ENCODE data around the gene BHMT2. TPM values are rescaled to one million over a fixed set of nuclear protein-coding genes. Genes with fewer than 3 reads are reported as not detected.

The BHMT2 gene
- total RNA-seq, 1 donor from 2014 or later = not detected

- Mint-ChIP-seq H3K4me1 (no peaks in the 10 kb centered on the region), H3K4me3 (no peak overlapping the region), H3K36me3 (ENCODE audit: low read depth) (no peaks in the 10 kb centered on the region), H3K27me3 (peaks cover 10% of the 10 kb centered on the region), H3K27ac (no peak overlapping the region), H3K9me3 (no peaks in the 10 kb centered on the region)
- CTCF ChIA-PET = no interaction called here
- POLR2A ChIA-PET = no interaction called here
- ATAC-seq (ENCODE audit: low read depth) (no peak), DNase-seq (no peak)
- TF ChIP-seq, protein P1, sequence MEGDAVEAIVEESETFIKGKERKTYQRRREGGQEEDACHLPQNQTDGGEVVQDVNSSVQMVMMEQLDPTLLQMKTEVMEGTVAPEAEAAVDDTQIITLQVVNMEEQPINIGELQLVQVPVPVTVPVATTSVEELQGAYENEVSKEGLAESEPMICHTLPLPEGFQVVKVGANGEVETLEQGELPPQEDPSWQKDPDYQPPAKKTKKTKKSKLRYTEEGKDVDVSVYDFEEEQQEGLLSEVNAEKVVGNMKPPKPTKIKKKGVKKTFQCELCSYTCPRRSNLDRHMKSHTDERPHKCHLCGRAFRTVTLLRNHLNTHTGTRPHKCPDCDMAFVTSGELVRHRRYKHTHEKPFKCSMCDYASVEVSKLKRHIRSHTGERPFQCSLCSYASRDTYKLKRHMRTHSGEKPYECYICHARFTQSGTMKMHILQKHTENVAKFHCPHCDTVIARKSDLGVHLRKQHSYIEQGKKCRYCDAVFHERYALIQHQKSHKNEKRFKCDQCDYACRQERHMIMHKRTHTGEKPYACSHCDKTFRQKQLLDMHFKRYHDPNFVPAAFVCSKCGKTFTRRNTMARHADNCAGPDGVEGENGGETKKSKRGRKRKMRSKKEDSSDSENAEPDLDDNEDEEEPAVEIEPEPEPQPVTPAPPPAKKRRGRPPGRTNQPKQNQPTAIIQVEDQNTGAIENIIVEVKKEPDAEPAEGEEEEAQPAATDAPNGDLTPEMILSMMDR (IDR thresholded peaks at IDR 0.05) = no peak
- intact Hi-C loops (cut with micrococcal nuclease) = no loop called here
Measured at GRCh38 chr5:79075646-79076426, 6.3 kb downstream of the BHMT2 start.

DNA sequence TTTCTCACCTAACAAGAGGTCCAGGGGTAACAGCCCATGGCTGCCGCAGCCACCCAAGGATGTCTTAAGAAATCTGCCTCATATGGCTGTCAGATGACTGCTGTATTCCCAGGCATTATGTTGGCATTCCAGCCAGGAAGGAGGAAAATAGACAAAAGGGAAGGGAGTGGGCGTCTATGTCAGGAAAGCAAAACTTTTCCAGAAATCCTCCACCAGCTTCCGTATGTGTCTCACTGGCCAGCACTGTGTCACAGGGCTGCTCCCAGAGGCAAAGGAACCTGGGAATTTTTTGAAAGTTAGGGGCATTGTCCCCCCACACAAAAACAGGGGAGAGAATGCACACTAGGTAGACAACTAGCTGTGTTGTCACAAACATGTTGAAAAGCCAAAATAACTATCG, 7.3 kb downstream of the BHMT2 start:
- POLR2A ChIA-PET = no interaction called here
- H3K9me3 Mint-ChIP-seq = no peaks in the 10 kb centered on the region
- no peak overlapping the region for H3K27ac Mint-ChIP-seq
- H3K4me1 Mint-ChIP-seq = no peaks in the 10 kb centered on the region
- peaks cover 3% of the 10 kb centered on the region for H3K27me3 Mint-ChIP-seq
- intact Hi-C loops (cut with micrococcal nuclease) = no loop called here
- ATAC-seq (ENCODE audit: low read depth) (no peak), DNase-seq (no peak)
- TF ChIP-seq, protein P1 (IDR thresholded peaks at IDR 0.05) = no peak
- no peak overlapping the region for H3K4me3 Mint-ChIP-seq
- H3K36me3 Mint-ChIP-seq (ENCODE audit: low read depth) = no peaks in the 10 kb centered on the region
- CTCF ChIA-PET = no interaction called here

GRCh38 chr5:79077680-79078365, 8.3 kb downstream of the BHMT2 start:
- no peak overlapping the region for H3K4me3 Mint-ChIP-seq
- intact Hi-C loops (cut with micrococcal nuclease) = no loop called here

DNA sequence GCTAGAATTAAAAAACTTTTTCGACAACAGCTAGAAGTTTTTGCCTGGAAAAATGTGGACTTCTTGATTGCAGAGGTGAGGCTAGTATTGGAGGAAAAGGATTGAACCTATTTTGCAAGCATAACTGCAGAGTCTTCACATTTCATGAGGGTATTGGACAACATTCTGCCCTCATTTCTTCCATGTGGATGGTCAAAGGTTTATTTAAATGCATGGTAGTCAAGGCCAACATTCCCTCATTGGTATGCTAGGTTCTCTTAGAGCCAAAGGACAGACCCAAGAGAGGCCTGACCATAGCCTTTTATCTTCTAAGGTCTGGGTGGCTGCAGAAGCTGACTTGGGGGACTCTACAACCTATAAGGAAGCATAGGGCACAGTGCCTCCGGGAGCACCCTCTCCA, 11.2 kb downstream of the BHMT2 start:
- TF ChIP-seq, protein P1 (IDR thresholded peaks at IDR 0.05) = no peak
- Mint-ChIP-seq H3K27me3 (no peaks in the 10 kb centered on the region), H3K9me3 (no peaks in the 10 kb centered on the region), H3K36me3 (ENCODE audit: low read depth) (no peaks in the 10 kb centered on the region), H3K27ac (no peak overlapping the region), H3K4me3 (no peak overlapping the region), H3K4me1 (no peaks in the 10 kb centered on the region)
- POLR2A ChIA-PET = no interaction called here
- DNase-seq = no peak
- no peak for ATAC-seq (ENCODE audit: low read depth)
- intact Hi-C loops (cut with micrococcal nuclease) = no loop called here
- CTCF ChIA-PET = no interaction called here

More at GRCh38 chr5:79077680-79078365, 8.3 kb downstream of the BHMT2 start:
- no peaks in the 10 kb centered on the region for H3K36me3 Mint-ChIP-seq (ENCODE audit: low read depth)
- CTCF ChIA-PET = no interaction called here
- POLR2A ChIA-PET = interaction anchor here (0.8 kb wide), 1 partner anchor 10 kb away, joined by 6 read pairs; no protein-coding TSS in a partner anchor
- TF ChIP-seq, protein P1 (IDR thresholded peaks at IDR 0.05) = no peak
- H3K27me3 Mint-ChIP-seq = peaks cover 3% of the 10 kb centered on the region
- DNase-seq = no peak
- no peak overlapping the region for H3K27ac Mint-ChIP-seq
- H3K4me1 Mint-ChIP-seq = no peaks in the 10 kb centered on the region
- no peak for ATAC-seq (ENCODE audit: low read depth)
- H3K9me3 Mint-ChIP-seq = no peaks in the 10 kb centered on the region

GRCh38 chr5:79081779-79082178, 12.2 kb downstream of the BHMT2 start:
- POLR2A ChIA-PET = no interaction called here
- intact Hi-C loops (cut with micrococcal nuclease) = no loop called here
- ATAC-seq (ENCODE audit: low read depth) = no peak
- CTCF ChIA-PET = no interaction called here
- no peak overlapping the region for H3K27ac Mint-ChIP-seq
- H3K27me3 Mint-ChIP-seq = no peaks in the 10 kb centered on the region
- H3K4me3 Mint-ChIP-seq = no peak overlapping the region
- no peaks in the 10 kb centered on the region for H3K36me3 Mint-ChIP-seq (ENCODE audit: low read depth)
- TF ChIP-seq, protein P1 (IDR thresholded peaks at IDR 0.05) = no peak
- H3K9me3 Mint-ChIP-seq = no peaks in the 10 kb centered on the region
- no peaks in the 10 kb centered on the region for H3K4me1 Mint-ChIP-seq
- no peak for DNase-seq

All from activated B cell treated with CpG ODN at 0.5 μM for 24 hours (primary cell).